NB4 (cell line): ENCODE data around the gene CEP162.

Source experiments
- DNase-seq: peaks from one replicate; pipeline ENCODE4 v3.0.0; 2010; ENCODE audit warnings: low read depth
- H3K4me3 ChIP-seq: one replicate; pipeline ENCODE4 v1.5.1; 2011; ENCODE audit warnings: mild to moderate bottlenecking, low read depth, low read length, moderate library complexity
- CTCF ChIP-seq: IDR thresholded peaks from one replicate; pipeline ENCODE4 v1.5.1; 2012; ENCODE audit warnings: low read depth, low read length
- MAX ChIP-seq: IDR thresholded peaks from 2 replicates; pipeline ENCODE4 v1.6.1; 2011; ENCODE audit warnings: low read depth, low read length
- MYC ChIP-seq: IDR thresholded peaks from 2 replicates; pipeline ENCODE4 v1.6.1; 2011; ENCODE audit warnings: low read depth, low read length
- POLR2A ChIP-seq: IDR thresholded peaks from 2 replicates; pipeline ENCODE4 v1.6.1; 2011; ENCODE audit warnings: mild to moderate bottlenecking; ENCODE audit not compliant: insufficient read length; ENCODE audit errors: extremely low read depth

The CEP162 gene

DNA sequence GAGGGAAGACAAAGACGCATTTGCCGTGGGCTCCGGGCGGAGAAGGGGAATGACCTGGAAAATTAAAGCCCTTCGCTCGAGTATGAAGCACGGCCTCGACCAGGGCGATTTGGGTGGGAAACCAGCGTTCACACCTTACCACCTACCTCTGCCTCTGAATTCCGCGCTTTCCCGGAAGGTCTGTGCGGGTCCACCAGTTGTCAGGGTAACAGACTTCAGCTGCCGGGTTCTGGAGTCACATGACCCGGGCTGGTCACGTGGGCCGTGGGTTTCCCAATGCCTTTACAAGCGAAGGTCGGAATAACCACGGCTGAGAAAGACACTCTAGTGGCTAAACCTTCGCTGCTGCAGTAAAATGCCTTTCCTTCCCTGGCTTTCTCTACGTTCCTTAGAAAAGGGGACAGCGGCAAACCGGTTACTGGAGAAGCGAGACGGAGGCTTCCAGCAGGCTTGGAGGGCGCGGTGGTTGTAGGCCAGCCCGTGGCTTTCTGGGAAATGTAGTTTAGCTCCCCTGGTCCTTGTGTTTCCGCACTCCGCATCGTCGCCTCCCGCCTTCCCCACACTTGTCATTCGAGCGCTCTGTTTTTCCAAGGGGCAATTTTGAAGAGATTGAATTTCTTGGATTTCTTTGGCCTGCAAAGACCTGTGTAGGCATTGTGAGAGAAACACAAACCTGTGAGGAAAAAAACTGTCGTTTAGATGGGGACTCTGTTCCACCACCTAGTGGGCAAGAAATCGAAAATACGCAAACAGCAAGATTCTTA is at the start of gene CEP162:
Gene CEP162, minus strand, starts transcription at position 210 of the 764 bp plus-strand sequence. CDS start 1,250 bp downstream, outside the sequence.
- DNase-seq: peak; percentile 88
- peak; percentile 64 for TF ChIP-seq CTCF
- TF ChIP-seq MAX: peak; percentile 98
- TF ChIP-seq MYC: peak; percentile 34; the same call in 1 of the 2 replicates
- TF ChIP-seq POLR2A: no peak
- H3K4me3 ChIP-seq: peak within 1 kb of the TSS; percentile 94

GRCh38 chr6:84274856-84275255 is 47.4 kb upstream of the CEP162 start:
- TF ChIP-seq MYC: no peak
- no peak for TF ChIP-seq CTCF
- no peak for TF ChIP-seq MAX
- TF ChIP-seq POLR2A: no peak
- H3K4me3 ChIP-seq: no peak overlapping the region
- no peak for DNase-seq

GRCh38 chr6:84273048-84273809 is 45.8 kb upstream of the CEP162 start:
- TF ChIP-seq POLR2A (no peak), MYC (no peak), MAX (no peak), CTCF (no peak)
- no peak overlapping the region for H3K4me3 ChIP-seq
- DNase-seq: no peak

DNA sequence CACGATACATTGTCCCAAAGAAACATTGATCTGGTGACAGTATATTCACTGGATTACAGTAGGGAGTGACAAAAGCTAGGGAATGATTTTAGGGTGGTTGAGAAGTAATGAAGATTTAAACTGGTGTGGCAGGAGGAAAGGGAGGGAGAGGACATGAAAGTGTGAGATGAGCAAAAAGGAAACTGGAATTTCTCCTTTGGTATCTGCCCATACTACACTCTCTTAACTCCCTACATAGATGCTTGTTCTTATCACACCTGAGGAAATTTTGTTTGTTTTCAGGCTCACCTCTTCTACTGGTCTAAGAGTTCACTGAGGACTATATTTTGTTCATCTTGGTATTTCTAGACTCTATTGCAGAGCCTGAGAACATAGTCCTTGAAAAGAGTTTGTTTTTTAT is 44.9 kb upstream of the CEP162 start:
- no peak for DNase-seq
- TF ChIP-seq MAX: no peak
- no peak for TF ChIP-seq MYC
- no peak for TF ChIP-seq CTCF
- TF ChIP-seq POLR2A: no peak
- H3K4me3 ChIP-seq: no peak overlapping the region

DNA sequence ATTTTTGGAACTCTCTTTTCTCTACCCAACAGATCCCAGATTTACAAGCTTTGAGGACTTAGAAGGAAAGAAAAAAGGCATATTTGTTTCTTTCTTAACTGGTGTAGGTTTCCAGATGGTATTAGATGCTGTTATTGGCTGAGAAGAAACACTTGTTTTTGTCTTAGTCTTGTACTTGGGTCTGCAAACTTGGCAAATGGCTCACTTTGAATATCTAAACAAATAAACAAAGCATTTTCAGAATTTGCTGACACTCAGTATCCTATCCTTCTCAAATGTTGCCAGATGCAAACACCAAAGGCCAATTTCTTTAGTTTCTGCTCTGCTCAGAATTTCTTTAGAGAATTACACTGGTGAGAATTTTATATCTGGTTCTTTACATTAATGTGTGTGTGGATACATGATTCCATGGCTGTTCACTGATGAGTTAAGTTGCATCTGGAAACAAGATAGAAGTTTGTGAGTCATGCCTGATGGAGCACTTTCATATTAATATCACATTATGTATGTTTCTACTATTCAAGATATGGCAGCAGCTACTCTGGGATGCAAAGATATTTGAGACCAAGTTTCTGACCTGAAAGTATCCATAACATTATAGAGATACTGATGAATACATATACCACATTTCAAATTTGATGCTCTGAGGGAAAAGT is 43.7 kb upstream of the CEP162 start:
- no peak overlapping the region for H3K4me3 ChIP-seq
- DNase-seq: no peak
- TF ChIP-seq CTCF (no peak), MAX (no peak), MYC (no peak), POLR2A (no peak)
